Measurements from ENCODE around the gene FAM149A.

- TF ChIP-seq CTCF (IDR thresholded peaks at IDR 0.05; ENCODE audit: poor library complexity, severe bottlenecking): no peak
- no peak for TF ChIP-seq EZH2 (IDR thresholded peaks at IDR 0.05; ENCODE audit: borderline replicate concordance, insufficient read depth, low read length, poor library complexity, severe bottlenecking)
Observed at GRCh38 chr4:186202490-186203140, 98.1 kb downstream of the FAM149A start.
